Measurements from ENCODE around the gene ACHE. TPM values are rescaled to one million over a fixed set of nuclear protein-coding genes. Genes with fewer than 3 reads are reported as not detected.

Gene ACHE
- total and polyA plus RNA-seq, 4 donors, result 14.7 to 108 (median 84.1) TPM

DNA sequence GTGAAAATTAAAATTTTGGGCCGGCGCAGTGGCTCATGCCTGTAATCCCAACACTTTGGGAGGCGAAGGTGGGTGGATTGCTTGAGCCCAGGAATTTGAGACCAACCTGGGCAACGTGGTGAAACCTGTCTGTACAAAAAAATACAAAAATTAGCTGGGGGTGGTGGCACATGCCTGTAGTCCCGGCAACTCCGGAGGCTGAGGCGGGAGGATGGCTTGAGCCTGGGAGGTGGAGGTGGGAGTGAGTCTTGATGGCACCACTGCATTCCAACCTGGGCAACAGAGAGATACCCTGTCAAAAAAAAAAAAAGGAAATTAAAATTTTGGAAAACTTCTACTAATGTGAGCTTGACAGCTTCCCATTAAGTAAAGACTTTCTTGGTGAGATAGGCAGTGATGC is 17.7 kb downstream of the ACHE start:
- H3K9me3 ChIP-seq (ENCODE audit: control insufficient read depth, insufficient read depth, low read length), result no peaks in the 10 kb centered on the region
- no peak for DNase-seq (ENCODE audit: low read depth in 4 of 6, low spot score in 6 of 6)
- H3K4me1 ChIP-seq (ENCODE audit: control insufficient read depth, insufficient read depth, low read length), result peaks cover 51% of the 10 kb centered on the region
- no peak overlapping the region for H3K27ac ChIP-seq (ENCODE audit: low read depth, low read length)
- WGBS (ENCODE audit: insufficient coverage), result 100% methylated on average over 3 of the region's 7 CpGs
- H3K36me3 ChIP-seq (ENCODE audit: control insufficient read depth, insufficient read depth, low read length), result peaks cover 63% of the 10 kb centered on the region
- no peaks in the 10 kb centered on the region for H3K27me3 ChIP-seq (ENCODE audit: control insufficient read depth, insufficient read depth, low read length)
- no peak overlapping the region for H3K4me3 ChIP-seq (ENCODE audit: low read depth, low read length)

DNA sequence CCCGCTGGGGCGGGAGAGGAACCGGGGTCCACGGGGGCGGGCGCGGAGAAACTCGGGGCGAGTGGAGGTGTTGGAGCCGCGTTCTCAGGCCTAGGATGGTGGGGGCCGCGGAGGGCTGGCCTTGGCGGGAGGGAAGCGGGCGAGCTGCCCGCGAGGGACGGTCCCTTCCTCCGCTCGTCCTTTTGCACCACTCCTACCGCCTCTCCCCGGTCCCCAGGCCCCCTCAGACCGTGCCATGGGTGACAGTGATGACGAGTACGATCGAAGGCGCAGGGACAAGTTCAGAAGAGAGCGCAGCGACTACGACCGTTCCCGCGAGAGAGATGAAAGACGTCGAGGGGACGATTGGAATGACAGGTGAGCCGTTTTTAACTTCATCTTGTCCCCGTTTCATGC is 20.3 kb downstream of the ACHE start:
- peak overlapping the region; percentile 92 for H3K4me3 ChIP-seq (ENCODE audit: low read depth, low read length)
- under 1% methylated on average over 35 of the region's 39 CpGs for WGBS (ENCODE audit: insufficient coverage)
- H3K9me3 ChIP-seq (ENCODE audit: control insufficient read depth, insufficient read depth, low read length), result no peaks in the 10 kb centered on the region
- peaks cover 38% of the 10 kb centered on the region for H3K4me1 ChIP-seq (ENCODE audit: control insufficient read depth, insufficient read depth, low read length)
- peak overlapping the region; percentile 99 for H3K27ac ChIP-seq (ENCODE audit: low read depth, low read length)
- peaks cover 60% of the 10 kb centered on the region for H3K36me3 ChIP-seq (ENCODE audit: control insufficient read depth, insufficient read depth, low read length)
- H3K27me3 ChIP-seq (ENCODE audit: control insufficient read depth, insufficient read depth, low read length), result no peaks in the 10 kb centered on the region
- peak in 1 of 6 donors; percentile 43 for DNase-seq (ENCODE audit: low read depth in 4 of 6, low spot score in 6 of 6)

DNA sequence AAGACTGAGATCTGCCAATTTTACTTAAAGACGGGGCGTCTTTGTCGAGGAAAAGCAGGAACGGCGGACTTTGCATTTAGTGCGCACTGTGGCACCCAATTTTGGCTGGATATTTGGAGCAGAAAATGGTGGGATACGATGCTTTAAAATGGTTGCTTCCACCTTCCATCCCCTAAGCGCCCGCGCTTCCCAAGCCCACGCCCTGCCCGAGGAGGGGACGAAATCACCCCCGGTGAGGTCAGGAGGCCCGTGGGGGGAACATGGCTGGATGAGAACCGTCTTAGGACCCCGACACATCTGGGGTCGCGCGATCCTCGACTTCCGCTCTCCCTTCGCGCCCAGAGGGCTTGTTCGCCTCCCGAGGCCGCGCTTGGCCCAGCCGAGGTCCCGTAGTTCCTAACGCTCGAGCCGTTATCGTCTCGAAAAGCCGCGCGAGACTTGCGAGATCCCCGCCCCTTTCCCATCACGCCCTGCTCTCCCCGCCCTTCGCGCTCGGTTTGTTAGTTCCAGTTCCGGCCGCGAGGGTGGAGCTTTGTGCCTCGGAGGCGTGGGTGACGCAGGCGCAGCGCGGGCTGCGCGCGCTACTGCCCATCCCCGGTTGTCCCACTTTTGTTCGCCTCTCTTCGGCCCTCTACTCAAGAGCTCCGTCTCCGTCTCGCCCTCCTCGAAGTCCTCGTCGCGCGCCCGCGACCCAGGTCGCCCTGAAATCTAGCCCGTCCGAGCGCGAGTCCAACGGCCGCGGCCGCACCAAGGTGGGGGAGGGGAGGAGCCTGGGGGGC is 20.9 kb downstream of the ACHE start, which contains the start of gene SRRT:
TSS of gene SRRT (plus strand) at position 527 of the 779 bp plus-strand sequence. CDS start 488 bp downstream, outside the sequence.
- peaks cover 57% of the 10 kb centered on the region for H3K36me3 ChIP-seq (ENCODE audit: control insufficient read depth, insufficient read depth, low read length)
- peaks cover 32% of the 10 kb centered on the region for H3K4me1 ChIP-seq (ENCODE audit: control insufficient read depth, insufficient read depth, low read length)
- under 1% methylated on average over 72 of the region's 79 CpGs for WGBS (ENCODE audit: insufficient coverage)
- no peaks in the 10 kb centered on the region for H3K27me3 ChIP-seq (ENCODE audit: control insufficient read depth, insufficient read depth, low read length)
- H3K27ac ChIP-seq (ENCODE audit: low read depth, low read length), result peak within 1 kb of the TSS; percentile 99
- peak within 1 kb of the TSS; percentile 92 for H3K4me3 ChIP-seq (ENCODE audit: low read depth, low read length)
- H3K9me3 ChIP-seq (ENCODE audit: control insufficient read depth, insufficient read depth, low read length), result no peaks in the 10 kb centered on the region
- peak; percentile 97 to 100 (median 98) for DNase-seq (ENCODE audit: low read depth in 4 of 6, low spot score in 6 of 6)

DNA sequence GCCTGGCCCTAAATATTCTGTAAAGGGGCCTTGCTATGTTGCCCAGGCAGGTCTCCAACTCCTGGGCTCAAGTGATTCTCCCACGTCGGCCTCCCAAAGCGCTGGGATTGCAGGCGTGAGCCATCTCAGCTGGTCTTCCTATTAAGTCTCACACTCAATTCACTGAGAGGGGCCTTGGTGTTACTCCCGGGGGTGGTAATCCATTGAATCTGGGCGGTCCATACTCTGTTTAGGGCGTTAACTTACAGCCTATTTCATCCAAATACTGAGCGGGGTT is 21.4 kb downstream of the ACHE start:
- WGBS (ENCODE audit: insufficient coverage), result 72% methylated on average over 4 of the region's 8 CpGs
- no peaks in the 10 kb centered on the region for H3K27me3 ChIP-seq (ENCODE audit: control insufficient read depth, insufficient read depth, low read length)
- DNase-seq (ENCODE audit: low read depth in 4 of 6, low spot score in 6 of 6), result no peak
- H3K4me3 ChIP-seq (ENCODE audit: low read depth, low read length), result peak overlapping the region; percentile 92
- peaks cover 55% of the 10 kb centered on the region for H3K36me3 ChIP-seq (ENCODE audit: control insufficient read depth, insufficient read depth, low read length)
- H3K4me1 ChIP-seq (ENCODE audit: control insufficient read depth, insufficient read depth, low read length), result peaks cover 29% of the 10 kb centered on the region
- H3K27ac ChIP-seq (ENCODE audit: low read depth, low read length), result peak overlapping the region; percentile 99
- H3K9me3 ChIP-seq (ENCODE audit: control insufficient read depth, insufficient read depth, low read length), result no peaks in the 10 kb centered on the region

DNA sequence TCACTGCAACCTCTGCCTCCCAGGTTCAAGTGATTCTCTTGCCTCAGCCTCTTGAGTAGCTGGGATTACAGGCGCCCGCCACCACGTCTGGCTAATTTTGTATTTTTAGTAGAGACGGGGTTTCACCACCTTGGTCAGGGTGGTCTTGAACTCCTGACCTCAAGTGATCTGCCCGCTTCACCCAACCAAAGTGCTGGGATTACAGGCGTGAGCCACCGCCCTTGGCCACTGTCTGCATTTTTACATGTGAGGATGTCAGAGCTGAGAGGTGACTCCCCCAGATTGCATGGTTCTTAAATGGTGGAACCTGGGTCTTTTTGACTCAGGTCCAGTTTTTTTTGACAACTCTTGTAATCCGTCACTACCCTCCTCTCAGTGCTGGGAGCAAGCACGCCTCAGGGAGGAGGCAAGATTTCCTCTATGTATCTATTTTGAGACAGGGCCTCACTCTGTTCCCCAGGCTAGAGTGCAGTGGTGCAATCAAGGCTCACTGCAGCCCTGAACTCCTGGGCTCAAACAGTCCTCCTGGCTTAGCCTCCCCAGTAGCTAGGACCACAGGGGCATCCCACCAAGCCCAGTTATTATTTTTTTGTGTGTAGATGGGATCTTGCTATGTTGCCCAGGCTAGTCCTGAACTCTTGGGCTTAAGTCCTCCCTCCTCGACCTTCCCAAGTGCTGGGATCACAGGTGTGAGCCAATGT is 21.9 kb downstream of the ACHE start:
- 90% methylated on average over 7 of the region's 10 CpGs for WGBS (ENCODE audit: insufficient coverage)
- H3K4me3 ChIP-seq (ENCODE audit: low read depth, low read length), result peak overlapping the region; percentile 92
- H3K9me3 ChIP-seq (ENCODE audit: control insufficient read depth, insufficient read depth, low read length), result no peaks in the 10 kb centered on the region
- DNase-seq (ENCODE audit: low read depth in 4 of 6, low spot score in 6 of 6), result no peak
- peaks cover 33% of the 10 kb centered on the region for H3K4me1 ChIP-seq (ENCODE audit: control insufficient read depth, insufficient read depth, low read length)
- no peaks in the 10 kb centered on the region for H3K27me3 ChIP-seq (ENCODE audit: control insufficient read depth, insufficient read depth, low read length)
- H3K36me3 ChIP-seq (ENCODE audit: control insufficient read depth, insufficient read depth, low read length), result peaks cover 54% of the 10 kb centered on the region
- peak overlapping the region; percentile 99 for H3K27ac ChIP-seq (ENCODE audit: low read depth, low read length)

DNA sequence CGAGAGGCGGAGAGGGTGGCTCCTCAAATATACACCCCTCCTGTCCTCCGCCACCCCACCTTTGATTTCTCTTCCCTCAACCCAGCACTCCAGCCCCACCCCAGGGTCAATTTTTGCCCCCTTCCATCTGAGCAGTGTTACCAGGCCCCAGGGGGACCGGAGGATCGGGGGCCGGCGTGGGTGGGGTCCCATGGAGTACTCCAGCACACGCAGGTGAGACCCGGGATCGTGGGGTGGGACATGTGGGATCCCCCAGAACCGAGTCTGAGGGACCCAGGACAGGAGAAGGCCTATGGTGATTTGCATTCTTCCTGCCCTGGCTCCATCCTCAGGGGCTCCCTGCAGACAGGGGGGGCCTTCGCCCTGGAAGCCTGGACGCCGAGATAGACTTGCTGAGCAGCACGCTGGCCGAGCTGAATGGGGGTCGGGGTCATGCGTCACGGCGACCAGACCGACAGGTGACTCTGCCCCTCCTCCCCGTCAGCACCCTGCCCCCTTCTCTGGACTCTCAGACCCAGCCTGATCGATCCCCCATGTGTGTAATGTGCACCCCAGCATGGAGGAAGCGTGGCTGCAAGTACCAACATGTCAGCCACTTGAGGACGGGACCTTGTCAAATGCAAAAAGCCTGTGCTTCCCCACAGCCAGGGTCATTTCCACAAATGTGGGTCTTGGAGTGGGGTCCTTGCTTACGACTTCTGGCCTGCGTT is 27.8 kb downstream of the ACHE start:
- Histone ChIP-seq H3K27ac (ENCODE audit: low read depth, low read length) (peak overlapping the region; percentile 90), H3K27me3 (ENCODE audit: control insufficient read depth, insufficient read depth, low read length) (no peaks in the 10 kb centered on the region), H3K4me1 (ENCODE audit: control insufficient read depth, insufficient read depth, low read length) (peaks cover 49% of the 10 kb centered on the region), H3K4me3 (ENCODE audit: low read depth, low read length) (peak overlapping the region; percentile 84), H3K9me3 (ENCODE audit: control insufficient read depth, insufficient read depth, low read length) (no peaks in the 10 kb centered on the region), H3K36me3 (ENCODE audit: control insufficient read depth, insufficient read depth, low read length) (peaks cover 47% of the 10 kb centered on the region)
- DNase-seq (ENCODE audit: low read depth in 4 of 6, low spot score in 6 of 6), result no peak
- WGBS (ENCODE audit: insufficient coverage), result 18% methylated on average over 23 of the region's 27 CpGs

DNA sequence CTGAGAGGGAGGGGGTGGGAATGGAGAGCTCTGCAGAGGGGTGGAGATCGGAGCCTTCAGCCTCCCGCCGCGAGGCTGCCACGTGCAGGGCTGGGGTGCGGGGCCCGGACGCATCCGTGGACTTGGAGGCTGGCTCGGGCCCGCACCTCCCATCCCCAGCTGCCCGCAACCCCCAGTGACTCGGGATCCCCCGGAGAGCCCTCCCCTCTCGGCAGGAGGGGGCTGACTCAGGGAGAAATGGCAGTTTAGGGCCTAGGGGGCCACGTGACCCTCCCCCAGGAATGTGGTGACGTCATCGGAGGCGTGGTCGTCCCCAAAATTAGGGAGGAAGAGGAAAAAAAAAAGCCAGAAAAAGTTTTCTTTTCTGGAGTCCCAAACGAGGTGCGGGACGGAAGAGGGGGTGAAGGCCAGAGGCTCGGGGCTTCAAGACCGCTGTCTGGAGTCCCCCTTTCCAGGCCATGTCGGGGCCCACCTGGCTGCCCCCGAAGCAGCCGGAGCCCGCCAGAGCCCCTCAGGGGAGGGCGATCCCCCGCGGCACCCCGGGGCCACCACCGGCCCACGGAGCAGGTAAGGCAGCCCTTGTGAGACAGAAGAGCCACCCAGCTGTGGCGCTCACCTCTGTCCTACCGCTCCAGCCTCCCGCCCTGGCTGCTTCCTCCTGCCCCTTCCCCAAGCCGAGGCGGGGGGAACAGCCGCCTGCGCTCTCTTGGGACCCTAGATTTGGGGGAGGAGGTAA is 28.5 kb downstream of the ACHE start, which contains the start of gene TRIP6:
TSS of gene TRIP6 (plus strand) at position 348 of the 736 bp plus-strand sequence. CDS start at position 459, 111 bp downstream.
- H3K9me3 ChIP-seq (ENCODE audit: control insufficient read depth, insufficient read depth, low read length), result no peaks in the 10 kb centered on the region
- peak within 1 kb of the TSS; percentile 84 for H3K4me3 ChIP-seq (ENCODE audit: low read depth, low read length)
- H3K36me3 ChIP-seq (ENCODE audit: control insufficient read depth, insufficient read depth, low read length), result peaks cover 48% of the 10 kb centered on the region
- H3K4me1 ChIP-seq (ENCODE audit: control insufficient read depth, insufficient read depth, low read length), result peaks cover 51% of the 10 kb centered on the region
- DNase-seq (ENCODE audit: low read depth in 4 of 6, low spot score in 6 of 6), result peak in 4 of 6 donors; percentile 70 to 94 (median 74)
- H3K27me3 ChIP-seq (ENCODE audit: control insufficient read depth, insufficient read depth, low read length), result no peaks in the 10 kb centered on the region
- 0% methylated on average over 24 of the region's 42 CpGs for WGBS (ENCODE audit: insufficient coverage)
- H3K27ac ChIP-seq (ENCODE audit: low read depth, low read length), result peak within 1 kb of the TSS; percentile 90

DNA sequence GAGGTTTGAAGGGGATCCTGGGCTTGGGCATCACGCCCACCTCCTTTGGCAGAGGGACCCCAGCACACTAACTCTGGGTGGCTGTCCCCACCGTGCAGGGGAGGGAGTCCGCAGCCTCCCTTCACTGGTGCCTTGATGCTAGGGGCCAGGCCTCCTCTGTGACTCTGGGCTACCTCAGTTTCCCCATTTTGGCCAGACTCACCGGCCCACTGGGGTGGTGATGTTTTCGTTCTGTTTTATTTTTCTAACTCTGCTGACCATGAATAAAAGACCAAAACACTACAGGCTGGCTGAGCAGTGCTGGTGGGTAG is 29.0 kb downstream of the ACHE start:
- peaks cover 51% of the 10 kb centered on the region for H3K4me1 ChIP-seq (ENCODE audit: control insufficient read depth, insufficient read depth, low read length)
- peak overlapping the region; percentile 90 for H3K27ac ChIP-seq (ENCODE audit: low read depth, low read length)
- peaks cover 49% of the 10 kb centered on the region for H3K36me3 ChIP-seq (ENCODE audit: control insufficient read depth, insufficient read depth, low read length)
- H3K27me3 ChIP-seq (ENCODE audit: control insufficient read depth, insufficient read depth, low read length), result no peaks in the 10 kb centered on the region
- no peaks in the 10 kb centered on the region for H3K9me3 ChIP-seq (ENCODE audit: control insufficient read depth, insufficient read depth, low read length)
- H3K4me3 ChIP-seq (ENCODE audit: low read depth, low read length), result peak overlapping the region; percentile 84
- WGBS (ENCODE audit: insufficient coverage), result 38% methylated on average over 2 of the region's 5 CpGs
- DNase-seq (ENCODE audit: low read depth in 4 of 6, low spot score in 6 of 6), result no peak
